NOMO-1 (cell line): ENCODE results near the gene HYOU1.
"Not testable (repeated sequence)": the region's sequence is repeated elsewhere in the genome, so short reads cannot be mapped to it uniquely, and the experiment has no call there.

Experiments used
- DNase-seq, 2 experiments: peaks; one replicate each; lab custom pipeline; 2025; ENCODE audit not compliant: unreplicated experiment in 2 of 2; lab: John Stamatoyannopoulos, UW

HYOU1 gene

GRCh38 chr11:119046489-119046888 lies 10.5 kb downstream of the HYOU1 start:
- DNase-seq = no peak

GRCh38 chr11:119044708-119045107 lies 12.3 kb downstream of the HYOU1 start:
- DNase-seq = no peak

- no peak for DNase-seq
Measured at GRCh38 chr11:119042927-119043326, 14.1 kb downstream of the HYOU1 start.

- DNase-seq = no peak
Measured at GRCh38 chr11:119041821-119042514, 15.0 kb downstream of the HYOU1 start.

- DNase-seq = not testable (repeated sequence)
Measured at GRCh38 chr11:119039471-119039870, 17.5 kb downstream of the HYOU1 start.

GRCh38 chr11:119038884-119039283 lies 18.1 kb downstream of the HYOU1 start:
- no peak for DNase-seq

GRCh38 chr11:119034813-119035212 lies 22.2 kb downstream of the HYOU1 start:
- no peak for DNase-seq

GRCh38 chr11:119033421-119033820 lies 23.6 kb downstream of the HYOU1 start:
- DNase-seq = not testable (repeated sequence)

GRCh38 chr11:119031912-119032280 lies 25.1 kb downstream of the HYOU1 start:
- DNase-seq = no peak

GRCh38 chr11:119030329-119031047 lies 26.5 kb downstream of the HYOU1 start, which contains the start of gene SLC37A4:
TSS of gene SLC37A4 (minus strand) at chr11:119030877.
- peak; percentile 97 for DNase-seq

- no peak for DNase-seq
Measured at GRCh38 chr11:119030029-119030328, 27.0 kb downstream of the HYOU1 start.

GRCh38 chr11:119029340-119030028 lies 27.5 kb downstream of the HYOU1 start:
- DNase-seq = no peak

GRCh38 chr11:119029069-119029339 lies 28.0 kb downstream of the HYOU1 start:
- DNase-seq = no peak

- no peak for DNase-seq
Measured at GRCh38 chr11:119028346-119029068, 28.5 kb downstream of the HYOU1 start.

GRCh38 chr11:119027561-119028345 lies 29.3 kb downstream of the HYOU1 start:
- no peak for DNase-seq

GRCh38 chr11:119026970-119027369 lies 30.0 kb downstream of the HYOU1 start:
- no peak for DNase-seq

- DNase-seq = no peak
Measured at GRCh38 chr11:119025978-119026766, 30.8 kb downstream of the HYOU1 start.

GRCh38 chr11:119025541-119025940 lies 31.5 kb downstream of the HYOU1 start:
- DNase-seq = no peak

- DNase-seq = no peak
Measured at GRCh38 chr11:119025099-119025473, 31.9 kb downstream of the HYOU1 start.
